Measurements from ENCODE around the gene BACE2.
A peak's percentile ranks its signal among the peaks of the same experiment; 100 is the strongest.

DNA sequence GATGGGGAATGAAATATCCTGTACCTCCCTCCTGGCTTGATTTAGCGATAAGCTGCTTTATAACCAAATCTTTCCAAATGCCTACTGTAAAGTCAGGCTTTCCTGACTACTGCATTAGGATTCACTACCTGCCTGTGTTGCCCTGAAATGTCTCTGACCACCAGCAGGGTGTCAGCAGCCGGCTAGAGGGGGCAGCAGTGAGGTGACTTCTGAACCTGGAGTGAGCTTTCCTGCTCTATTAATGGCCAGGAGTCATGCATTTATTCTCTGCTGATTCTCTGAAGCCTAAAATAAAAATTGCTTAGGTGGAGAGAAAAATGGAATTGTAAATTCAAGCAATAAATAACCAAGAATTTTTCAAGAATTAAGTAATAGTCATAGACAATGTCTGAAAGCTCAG is 2.5 kb downstream of the BACE2 start:
- TF ChIP-seq CTCF (IDR thresholded peaks at IDR 0.05) (peak; percentile 32 to 75 (median 50)), POLR2A (IDR thresholded peaks at IDR 0.05) (no peak)
